ENCODE results near the gene IL9R.
"Not testable (repeated sequence)": the region's sequence is repeated elsewhere in the genome, so short reads cannot be mapped to it uniquely, and the experiment has no call there.

IL9R gene
- 1.3 reads per million for total RNA-seq

DNA sequence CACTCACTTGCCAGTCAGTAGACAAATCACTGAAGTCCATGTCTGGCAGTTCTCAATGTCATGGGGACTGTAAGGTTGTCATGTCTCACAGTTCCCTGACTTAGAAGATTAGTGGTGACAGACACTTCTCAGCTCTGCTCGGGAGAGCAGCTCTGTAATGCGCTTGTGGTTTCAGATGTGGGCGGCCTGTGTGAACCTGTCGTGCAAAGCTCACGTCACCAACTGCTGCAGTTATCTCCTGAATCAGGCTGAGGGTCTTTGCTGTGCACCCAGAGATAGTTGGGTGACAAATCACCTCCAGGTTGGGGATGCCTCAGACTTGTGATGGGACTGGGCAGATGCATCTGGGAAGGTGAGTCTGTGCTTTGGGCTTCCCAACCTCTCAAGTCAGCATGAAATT, at the start of gene IL9R:
Gene IL9R, plus strand, starts transcription at position 261 of the 400 bp plus-strand sequence. Its CDS starts 64 bp downstream, at position 325.
- DNase-seq, result peak; percentile 22

- DNase-seq, result no peak
Observed at GRCh38 chrX:155949098-155949497, 48.4 kb upstream of the IL9R start.

GRCh38 chrX:155951237-155951789, 46.2 kb upstream of the IL9R start:
- DNase-seq, result no peak

DNA sequence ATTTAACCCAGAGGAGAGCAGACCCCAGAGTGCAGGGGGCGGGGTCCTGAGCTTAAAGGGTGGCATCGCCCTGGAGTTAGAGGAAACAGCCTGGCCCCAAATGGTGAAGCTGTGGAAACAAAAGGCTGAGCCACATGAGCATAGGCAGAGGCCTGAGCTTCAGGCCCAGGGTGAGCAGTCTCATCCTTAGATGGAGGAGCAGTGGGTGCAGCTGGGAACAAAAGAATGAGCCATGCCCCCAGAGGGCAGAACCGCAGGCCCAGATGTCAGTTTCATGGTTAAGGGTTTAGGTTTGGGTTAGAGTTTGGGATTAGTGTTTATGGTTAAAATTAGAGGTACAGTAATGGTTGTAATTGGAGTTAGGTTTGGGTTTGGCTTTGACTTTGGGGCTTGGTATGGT, 44.4 kb upstream of the IL9R start:
- DNase-seq, result no peak

DNA sequence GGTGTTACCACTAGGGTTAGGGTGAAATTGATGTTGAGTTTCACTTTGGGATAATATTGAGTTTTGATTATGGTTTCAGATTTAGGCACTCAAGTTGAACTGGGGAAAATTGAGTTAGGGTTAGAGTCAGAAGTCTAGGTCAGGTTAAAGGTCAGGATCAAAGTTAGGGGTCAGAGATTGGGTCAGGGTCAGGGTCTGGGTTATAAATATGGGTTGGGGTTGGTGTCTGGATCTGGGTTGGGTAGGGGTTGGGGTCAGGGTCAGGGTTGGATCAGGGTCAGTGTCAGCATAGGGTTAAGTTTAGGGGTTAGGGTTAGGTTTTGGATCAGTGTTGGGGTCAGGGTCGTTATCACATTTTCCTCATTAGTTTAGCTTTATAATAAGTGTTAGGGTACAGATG, 42.7 kb upstream of the IL9R start:
- DNase-seq, result no peak

GRCh38 chrX:155956099-155956498, 41.4 kb upstream of the IL9R start:
- no peak for DNase-seq

DNA sequence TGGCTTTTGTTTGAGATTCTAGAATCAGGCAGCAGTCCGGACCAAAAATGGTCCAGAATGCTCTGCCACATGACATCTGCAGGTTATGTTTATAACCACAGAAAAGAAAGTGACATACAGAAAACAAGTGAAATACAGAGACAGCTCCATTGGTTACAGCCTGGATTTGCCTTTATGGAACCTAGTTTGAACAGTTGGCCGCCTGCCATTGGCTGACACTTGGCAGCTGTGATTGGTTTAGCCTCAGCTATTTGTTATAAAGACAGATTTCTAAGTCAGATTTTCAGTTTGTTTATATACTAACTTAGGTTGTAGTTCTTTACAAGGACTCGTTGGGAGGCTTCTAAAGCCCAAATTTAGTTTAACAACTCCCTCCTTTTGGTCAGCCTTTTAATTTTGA, 40.8 kb upstream of the IL9R start:
- DNase-seq, result no peak

GRCh38 chrX:155957843-155958242, 39.7 kb upstream of the IL9R start:
- no peak for DNase-seq

GRCh38 chrX:155959018-155959587, 38.4 kb upstream of the IL9R start:
- DNase-seq, result no peak

DNA sequence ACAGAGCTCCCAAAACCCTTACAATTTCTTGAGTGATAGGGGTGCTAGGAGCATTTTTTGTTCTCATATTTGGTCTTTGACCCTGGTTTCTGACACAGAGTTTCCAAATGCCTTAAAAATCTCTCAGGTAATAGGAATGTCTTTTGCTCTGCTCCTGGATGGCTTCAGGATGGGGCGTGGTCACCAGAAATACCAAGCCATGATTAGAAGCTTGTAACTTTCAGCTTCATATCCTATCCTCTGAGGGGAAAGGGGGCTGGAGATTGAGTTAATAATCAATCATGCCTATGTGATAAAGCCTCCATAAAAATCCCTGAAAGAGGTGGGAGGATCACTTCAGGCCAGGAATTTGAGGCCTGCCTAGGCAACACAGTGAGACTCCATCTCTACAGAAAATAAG, 34.6 kb upstream of the IL9R start:
- DNase-seq, result no peak

DNA sequence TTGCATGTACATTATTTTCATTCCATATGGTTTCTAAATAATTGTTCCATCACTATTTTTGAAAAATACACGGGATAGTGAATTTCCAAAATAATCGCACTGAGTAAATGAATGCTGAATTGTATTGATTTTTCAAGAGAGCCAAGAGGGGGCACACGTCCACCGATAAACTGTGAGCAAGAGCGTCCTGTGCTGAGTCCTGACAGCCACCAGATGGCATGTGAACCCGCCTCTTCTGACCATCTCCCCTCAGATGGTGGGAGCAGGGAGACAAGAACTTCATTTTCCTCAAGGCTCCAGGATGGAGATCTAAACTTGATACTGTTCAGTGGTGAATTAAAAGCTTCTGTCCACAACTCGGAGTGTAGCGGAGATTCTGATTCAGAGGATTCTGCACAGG, 30.6 kb upstream of the IL9R start:
- no peak for DNase-seq

GRCh38 chrX:155967653-155968325, 29.7 kb upstream of the IL9R start:
- no peak for DNase-seq

DNA sequence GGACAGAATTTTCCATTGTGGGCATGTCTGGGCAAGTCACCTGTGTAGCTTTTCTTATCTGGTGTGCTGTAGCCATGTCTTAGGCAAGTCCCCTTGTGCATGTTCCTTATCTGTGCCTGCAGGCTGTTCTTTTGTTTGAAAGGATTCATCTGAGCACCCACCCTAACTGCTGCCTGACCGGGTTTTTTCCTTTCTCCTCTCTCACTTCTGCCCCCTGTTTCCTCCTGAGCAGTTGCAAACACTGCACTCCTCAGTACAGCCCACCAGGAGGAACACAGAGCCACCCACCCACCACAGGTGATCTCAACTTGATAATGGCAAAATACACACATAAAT, 29.2 kb upstream of the IL9R start:
- DNase-seq, result no peak

- DNase-seq, result no peak
Observed at GRCh38 chrX:155968791-155969190, 28.7 kb upstream of the IL9R start.

DNA sequence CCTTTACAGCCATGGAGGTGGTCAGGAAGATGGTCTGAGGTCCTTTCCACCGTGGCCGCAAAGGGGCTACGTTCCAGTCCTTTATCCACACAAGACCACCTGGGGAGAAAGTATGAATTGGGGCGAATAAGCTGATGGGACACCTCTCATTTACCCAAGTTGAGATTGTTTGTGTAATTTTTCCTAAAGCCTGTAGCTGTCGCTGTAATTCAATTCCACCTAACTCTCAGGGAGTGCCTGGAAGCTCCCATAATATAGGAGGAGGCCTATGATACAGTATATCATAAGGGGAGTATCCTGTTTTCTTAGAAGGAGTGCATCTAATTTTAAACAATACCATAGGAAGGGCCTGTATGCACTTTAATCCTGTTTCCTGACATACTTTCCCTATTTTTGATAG, 25.8 kb upstream of the IL9R start:
- DNase-seq, result not testable (repeated sequence)

DNA sequence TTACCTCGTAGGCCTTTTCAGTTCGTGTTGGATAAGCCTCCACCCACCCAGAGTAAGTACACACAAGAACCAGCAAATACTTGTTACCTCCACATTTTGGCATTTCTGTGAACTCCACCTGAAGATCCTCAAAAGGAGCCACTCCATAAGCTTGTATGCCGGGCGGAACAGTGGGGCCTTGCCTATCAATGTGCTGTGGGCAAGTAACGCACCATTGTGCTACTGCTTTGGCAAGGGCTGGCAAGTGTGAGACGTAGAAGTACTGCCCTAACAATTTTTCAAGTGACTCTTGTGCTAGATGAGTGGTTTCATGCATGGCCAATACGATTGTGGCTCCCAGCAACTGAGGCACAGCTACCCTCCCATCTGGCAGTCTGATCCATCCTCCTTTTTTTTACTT, 25.3 kb upstream of the IL9R start:
- not testable (repeated sequence) for DNase-seq

DNA sequence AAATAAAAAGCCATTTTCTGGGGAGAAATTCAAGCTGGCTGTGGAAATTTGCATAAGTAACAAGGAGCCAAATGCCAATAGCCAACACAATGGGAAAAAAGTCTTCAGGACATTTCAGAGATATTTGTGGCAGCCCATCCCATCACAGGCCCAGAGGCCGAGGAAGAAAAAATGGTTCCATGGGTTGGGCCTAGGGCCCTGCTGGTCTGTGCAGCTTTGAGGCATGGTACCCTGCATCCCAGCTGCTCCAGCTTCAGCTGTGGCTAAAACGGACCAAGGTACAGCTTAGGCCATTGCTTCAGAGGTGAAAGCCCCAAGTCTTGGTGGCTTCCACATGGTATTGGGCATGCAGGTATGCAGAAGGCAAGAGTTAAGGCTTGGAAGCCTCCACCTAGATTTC, 14.2 kb upstream of the IL9R start:
- no peak for DNase-seq

DNA sequence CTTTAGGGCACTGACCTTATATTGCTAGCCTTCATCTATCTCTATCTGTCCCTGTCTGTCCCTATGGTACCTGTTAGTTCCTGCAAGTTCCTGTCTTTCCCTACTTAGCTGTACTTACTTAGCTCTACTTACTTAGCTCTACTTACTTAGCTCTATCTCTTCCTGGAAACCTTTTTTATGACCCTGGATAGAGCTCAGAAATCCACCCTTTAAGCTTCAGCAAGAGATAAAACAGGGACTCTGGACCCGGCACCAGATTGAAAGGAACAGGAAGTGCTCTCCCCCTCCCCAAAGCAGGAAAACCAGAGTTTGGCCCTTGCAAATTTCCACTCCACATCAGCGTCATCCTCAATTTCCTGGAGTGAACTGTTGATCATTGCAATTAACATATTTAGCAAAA, 12.3 kb upstream of the IL9R start:
- no peak for DNase-seq

- DNase-seq, result not testable (repeated sequence)
Observed at GRCh38 chrX:155986995-155987394, 10.5 kb upstream of the IL9R start.

DNA sequence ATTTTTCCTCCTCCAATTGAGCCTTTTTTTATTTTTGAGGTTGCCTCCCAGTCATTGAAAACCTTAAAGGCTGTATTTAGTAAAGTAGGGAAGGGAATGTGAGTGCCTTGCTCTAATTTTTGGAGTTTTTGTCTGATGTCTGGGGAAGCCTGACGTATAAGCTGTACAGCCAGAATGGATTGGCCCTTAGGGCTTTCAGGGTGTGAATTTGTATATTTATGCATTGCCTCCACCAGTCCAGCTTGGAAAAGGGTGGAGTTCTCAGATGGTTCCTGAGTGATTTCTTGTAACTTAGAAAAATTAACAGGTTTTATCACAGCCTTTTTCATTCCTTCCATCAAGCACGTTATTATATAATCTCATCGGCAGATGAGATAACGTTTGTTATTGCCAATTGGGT, 8.6 kb upstream of the IL9R start:
- DNase-seq, result no peak

GRCh38 chrX:155993421-155993820, 4.1 kb upstream of the IL9R start:
- no peak for DNase-seq

DNA sequence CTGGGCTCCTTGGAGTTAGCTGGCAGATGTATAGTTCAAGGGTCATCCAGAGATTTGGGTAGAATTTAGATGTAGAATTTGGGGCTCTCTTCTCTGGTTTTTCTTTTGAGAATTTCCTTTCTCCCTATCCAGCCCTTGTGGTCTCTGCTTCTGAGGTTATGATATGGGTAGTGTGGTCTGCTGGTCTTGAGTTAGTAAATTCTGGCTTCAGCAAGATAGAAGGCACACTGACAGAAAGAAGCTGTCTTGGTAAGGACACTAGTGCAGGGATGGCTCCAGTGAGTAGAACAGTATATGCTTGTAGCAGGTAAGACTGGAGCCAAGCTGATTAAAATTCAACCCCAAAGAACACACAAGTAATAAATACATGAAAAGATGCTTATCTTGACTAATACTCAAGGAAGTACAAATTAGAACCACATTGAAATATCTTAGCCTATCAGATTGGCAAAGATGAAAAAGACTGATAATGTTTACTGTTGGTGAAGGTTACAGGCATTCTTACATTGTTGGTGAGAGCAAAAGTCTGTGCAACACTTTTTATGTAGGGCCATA, 2.1 kb upstream of the IL9R start:
- no peak for DNase-seq

DNA sequence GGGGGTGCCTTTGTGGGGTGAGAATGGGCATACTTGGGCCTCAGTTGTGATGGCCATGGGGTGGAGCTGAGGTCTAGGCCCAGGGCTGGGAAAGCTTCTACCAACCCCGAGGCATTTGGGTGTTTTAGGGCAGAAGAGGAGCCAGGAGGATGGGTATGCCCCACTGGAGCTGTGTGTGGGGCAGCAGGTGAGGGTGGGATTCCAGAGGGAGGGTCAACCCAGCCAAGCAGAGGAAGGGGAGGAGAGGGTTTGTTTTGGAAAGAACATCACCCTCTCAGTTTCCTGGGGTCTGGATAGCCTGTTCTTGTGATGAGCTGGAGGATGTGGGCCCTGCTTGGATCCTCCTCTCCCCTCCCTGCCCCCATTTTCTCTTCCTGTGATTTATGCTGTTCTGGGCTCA, 620 bp downstream of the IL9R start:
- DNase-seq, result no peak

- no peak for DNase-seq
Observed at GRCh38 chrX:155998761-155999510, 1.4 kb downstream of the IL9R start.
